PC-3 (cell line): ENCODE results near the gene EREG. TPM values are rescaled to one million over a fixed set of nuclear protein-coding genes. Genes with fewer than 3 reads are reported as not detected.

ENCODE experiments used
- ATAC-seq: fragments of 200-7000 bp; cut with Tn5 transposase; 2 replicates; pipeline ENCODE4 v1.9.1; 2020; ENCODE audit warnings: mild to moderate bottlenecking, moderate library complexity
- BruUV-seq: library from RNA; stranded (reverse); fragments of 400-500 nt; replicated peaks from 2 replicates; lab custom pipeline; 2021; lab: Mats Ljungman, UMichigan
- CTCF ChIA-PET: fragments of 300-600 bp; sonication (Branson Sonifier 250); formaldehyde crosslinking; loops from one replicate; lab custom pipeline; 2022; ENCODE audit warnings: antibody characterized with exemption; lab: Charles Lee
- POLR2A ChIA-PET: fragments of 300-600 bp; sonication (Branson Sonifier 250); formaldehyde crosslinking; loops from one replicate; lab custom pipeline; 2022; ENCODE audit warnings: antibody characterized with exemption; ENCODE audit not compliant: unreplicated experiment; lab: Charles Lee
- DNase-seq: peaks from one replicate; pipeline ENCODE4 v3.0.0-alpha.2; 2015
- H2AFZ ChIP-seq: fragments of 300-600 bp; sonication (generic); 2 replicates; pipeline ENCODE4 v1.6.0; 2016; ENCODE audit warnings: antibody characterized with exemption, low read length
- H3F3A ChIP-seq: fragments of 300-600 bp; sonication (generic); one replicate; pipeline ENCODE4 v1.6.0; 2017; ENCODE audit warnings: antibody characterized with exemption, low read length, control low read depth, mild to moderate bottlenecking; ENCODE audit not compliant: unreplicated experiment
- H3K27ac ChIP-seq: fragments of 300-600 bp; sonication (generic); 2 replicates; pipeline ENCODE4 v1.5.1; 2016; ENCODE audit warnings: mild to moderate bottlenecking, low read length
- H3K27me3 ChIP-seq: fragments of 300-600 bp; sonication (generic); 2 replicates; pipeline ENCODE4 v1.6.1; 2016; ENCODE audit warnings: low read length, mixed read lengths
- H3K36me3 ChIP-seq: fragments of 300-600 bp; sonication (generic); 2 replicates; pipeline ENCODE4 v1.6.1; 2016; ENCODE audit warnings: low read depth, mixed run types, low read length, mixed read lengths
- H3K4me1 ChIP-seq: fragments of 300-600 bp; sonication (generic); 2 replicates; pipeline ENCODE4 v1.5.1; 2016; ENCODE audit warnings: low read length; ENCODE audit not compliant: insufficient read depth
- H3K4me2 ChIP-seq: fragments of 300-600 bp; sonication (generic); 2 replicates; pipeline ENCODE4 v1.6.0; 2016; ENCODE audit warnings: low read length
- H3K4me3 ChIP-seq: fragments of 300-600 bp; sonication (generic); 2 replicates; pipeline ENCODE4 v1.5.1; 2016; ENCODE audit warnings: mild to moderate bottlenecking, low read length, mixed read lengths
- H3K79me2 ChIP-seq: fragments of 300-600 bp; sonication (generic); 2 replicates; pipeline ENCODE4 v1.6.1; 2017; ENCODE audit warnings: low read length, mixed read lengths
- H3K9ac ChIP-seq: fragments of 300-600 bp; sonication (generic); 2 replicates; pipeline ENCODE4 v1.6.0; 2016; ENCODE audit warnings: mild to moderate bottlenecking, low read length
- H3K9me2 ChIP-seq: fragments of 300-600 bp; sonication (generic); replicated peaks from 2 replicates; pipeline ENCODE4 v1.6.1; 2016; ENCODE audit warnings: mixed run types, low read length, mixed read lengths
- H3K9me3 ChIP-seq: fragments of 300-600 bp; sonication (generic); 2 replicates; pipeline ENCODE4 v1.6.1; 2016; ENCODE audit warnings: low read length, mixed read lengths
- H4K20me1 ChIP-seq: fragments of 300-600 bp; sonication (generic); 2 replicates; pipeline ENCODE4 v1.6.1; 2016; ENCODE audit warnings: low read length, mixed read lengths
- CTCF ChIP-seq: fragments of 300-600 bp; sonication (generic); conservative IDR thresholded peaks from 2 replicates; pipeline ENCODE4 v1.5.1; 2017; ENCODE audit warnings: antibody characterized with exemption, low read depth, mild to moderate bottlenecking, low read length
- EZH2 ChIP-seq: fragments of 300-600 bp; sonication (generic); IDR thresholded peaks from one replicate; pipeline ENCODE4 v1.6.1; 2017; ENCODE audit warnings: antibody characterized with exemption, mild to moderate bottlenecking, low read length; ENCODE audit not compliant: unreplicated experiment
- EZH2phosphoT487 ChIP-seq: fragments of 300-600 bp; sonication (generic); IDR thresholded peaks from 2 replicates; pipeline ENCODE4 v1.6.1; 2018; ENCODE audit warnings: mild to moderate bottlenecking, antibody characterized with exemption, low read length, borderline replicate concordance
- intact Hi-C: fragments of 100-400 bp; cut with micrococcal nuclease; formaldehyde crosslinking; loops from 2 replicates; pipeline ENCODE4 v1.9.0; 2023
- total RNA-seq: library from RNA; depleted of rRNA; stranded (reverse); fragments of >200 nt; gene quantifications from 2 replicates; pipeline ENCODE4 v1.2.3, GENCODE V29; 2014

The EREG gene
- total RNA-seq, 1 experiment from 2014 or later: 2.2 TPM

- ChIA-PET CTCF (interaction anchor here (0.5 to 0.6 kb wide), 2 partner anchors 91 to 211 kb away, joined by 3 read pairs; no protein-coding TSS in a partner anchor), POLR2A (no interaction called here)
- no peak for ATAC-seq
Measured at GRCh38 chr4:74319470-74319869, 45.5 kb upstream of the EREG start.

GRCh38 chr4:74320559-74321118 is 44.3 kb upstream of the EREG start:
- intact Hi-C loops: loop anchor here (1.0 to 2.0 kb wide), 6 partner anchors 54 to 355 kb away; no protein-coding TSS in a partner anchor

More at GRCh38 chr4:74319470-74319869, 45.5 kb upstream of the EREG start:
- Histone ChIP-seq H3K4me2 (no peak overlapping the region), H3K27ac (peak overlapping the region; percentile 95), H3K9me2 (no peaks in the 10 kb centered on the region), H3K4me1 (peaks cover 28% of the 10 kb centered on the region), H4K20me1 (no peaks in the 10 kb centered on the region), H3K36me3 (peaks cover 8% of the 10 kb centered on the region), H3K27me3 (no peaks in the 10 kb centered on the region), H3K9me3 (no peaks in the 10 kb centered on the region), H2AFZ (no peak overlapping the region), H3K79me2 (no peaks in the 10 kb centered on the region), H3K9ac (peak overlapping the region; percentile 71), H3F3A (no peaks in the 10 kb centered on the region), H3K4me3 (no peak overlapping the region)
- no TSS peak for BruUV-seq
- intact Hi-C loops: no loop called here
- TF ChIP-seq CTCF (no peak), EZH2 (no peak), EZH2phosphoT487 (no peak)
- peak; percentile 62 for DNase-seq

More at GRCh38 chr4:74320559-74321118, 44.3 kb upstream of the EREG start:
- peak; percentile 90 for ATAC-seq
- Histone ChIP-seq H3K9ac (peak overlapping the region; percentile 79), H3K36me3 (no peaks in the 10 kb centered on the region), H3K9me2 (no peaks in the 10 kb centered on the region), H3K27ac (peak overlapping the region; percentile 95), H3K9me3 (no peaks in the 10 kb centered on the region), H3K79me2 (no peaks in the 10 kb centered on the region), H3K27me3 (no peaks in the 10 kb centered on the region), H3F3A (no peaks in the 10 kb centered on the region), H2AFZ (no peak overlapping the region), H3K4me2 (peak overlapping the region; percentile 59), H3K4me1 (peaks cover 28% of the 10 kb centered on the region), H3K4me3 (peak overlapping the region; percentile 15; the same call in 1 of the 2 replicates), H4K20me1 (no peaks in the 10 kb centered on the region)
- TF ChIP-seq CTCF (peak; percentile 78), EZH2 (no peak)
- no TSS peak for BruUV-seq
- CTCF ChIA-PET: interaction anchor here (0.6 to 1.5 kb wide), 5 partner anchors 211 to 473 kb away, joined by 3 to 6 read pairs (median 4); no protein-coding TSS in a partner anchor
- DNase-seq: peak; percentile 95
- POLR2A ChIA-PET: interaction anchor here (0.6 to 1.0 kb wide), 2 partner anchors 135 to 161 kb away, joined by 3 to 5 read pairs; no protein-coding TSS in a partner anchor
